PC-3 (cell line): ENCODE measurements around the gene EYS. TPM values are rescaled to one million over a fixed set of nuclear protein-coding genes. Genes with fewer than 3 reads are reported as not detected.

Experiments
- ATAC-seq: fragments of 200-7000 bp; cut with Tn5 transposase; 2 replicates; pipeline ENCODE4 v1.9.1; 2020; ENCODE audit warnings: mild to moderate bottlenecking, moderate library complexity
- BruUV-seq: library from RNA; stranded (reverse); fragments of 400-500 nt; replicated peaks from 2 replicates; lab custom pipeline; 2021; lab: Mats Ljungman, UMichigan
- CTCF ChIA-PET: fragments of 300-600 bp; sonication (Branson Sonifier 250); formaldehyde crosslinking; loops from one replicate; lab custom pipeline; 2022; ENCODE audit warnings: antibody characterized with exemption; lab: Charles Lee
- POLR2A ChIA-PET: fragments of 300-600 bp; sonication (Branson Sonifier 250); formaldehyde crosslinking; loops from one replicate; lab custom pipeline; 2022; ENCODE audit warnings: antibody characterized with exemption; ENCODE audit not compliant: unreplicated experiment; lab: Charles Lee
- DNase-seq: peaks from one replicate; pipeline ENCODE4 v3.0.0-alpha.2; 2015
- H2AFZ ChIP-seq: fragments of 300-600 bp; sonication (generic); 2 replicates; pipeline ENCODE4 v1.6.0; 2016; ENCODE audit warnings: antibody characterized with exemption, low read length
- H3F3A ChIP-seq: fragments of 300-600 bp; sonication (generic); one replicate; pipeline ENCODE4 v1.6.0; 2017; ENCODE audit warnings: antibody characterized with exemption, low read length, control low read depth, mild to moderate bottlenecking; ENCODE audit not compliant: unreplicated experiment
- H3K27ac ChIP-seq: fragments of 300-600 bp; sonication (generic); 2 replicates; pipeline ENCODE4 v1.5.1; 2016; ENCODE audit warnings: mild to moderate bottlenecking, low read length
- H3K27me3 ChIP-seq: fragments of 300-600 bp; sonication (generic); 2 replicates; pipeline ENCODE4 v1.6.1; 2016; ENCODE audit warnings: low read length, mixed read lengths
- H3K36me3 ChIP-seq: fragments of 300-600 bp; sonication (generic); 2 replicates; pipeline ENCODE4 v1.6.1; 2016; ENCODE audit warnings: low read depth, mixed run types, low read length, mixed read lengths
- H3K4me1 ChIP-seq: fragments of 300-600 bp; sonication (generic); 2 replicates; pipeline ENCODE4 v1.5.1; 2016; ENCODE audit warnings: low read length; ENCODE audit not compliant: insufficient read depth
- H3K4me2 ChIP-seq: fragments of 300-600 bp; sonication (generic); 2 replicates; pipeline ENCODE4 v1.6.0; 2016; ENCODE audit warnings: low read length
- H3K4me3 ChIP-seq: fragments of 300-600 bp; sonication (generic); 2 replicates; pipeline ENCODE4 v1.5.1; 2016; ENCODE audit warnings: mild to moderate bottlenecking, low read length, mixed read lengths
- H3K79me2 ChIP-seq: fragments of 300-600 bp; sonication (generic); 2 replicates; pipeline ENCODE4 v1.6.1; 2017; ENCODE audit warnings: low read length, mixed read lengths
- H3K9ac ChIP-seq: fragments of 300-600 bp; sonication (generic); 2 replicates; pipeline ENCODE4 v1.6.0; 2016; ENCODE audit warnings: mild to moderate bottlenecking, low read length
- H3K9me2 ChIP-seq: fragments of 300-600 bp; sonication (generic); replicated peaks from 2 replicates; pipeline ENCODE4 v1.6.1; 2016; ENCODE audit warnings: mixed run types, low read length, mixed read lengths
- H3K9me3 ChIP-seq: fragments of 300-600 bp; sonication (generic); 2 replicates; pipeline ENCODE4 v1.6.1; 2016; ENCODE audit warnings: low read length, mixed read lengths
- H4K20me1 ChIP-seq: fragments of 300-600 bp; sonication (generic); 2 replicates; pipeline ENCODE4 v1.6.1; 2016; ENCODE audit warnings: low read length, mixed read lengths
- EZH2 ChIP-seq: fragments of 300-600 bp; sonication (generic); IDR thresholded peaks from one replicate; pipeline ENCODE4 v1.6.1; 2017; ENCODE audit warnings: antibody characterized with exemption, mild to moderate bottlenecking, low read length; ENCODE audit not compliant: unreplicated experiment
- EZH2phosphoT487 ChIP-seq: fragments of 300-600 bp; sonication (generic); IDR thresholded peaks from 2 replicates; pipeline ENCODE4 v1.6.1; 2018; ENCODE audit warnings: mild to moderate bottlenecking, antibody characterized with exemption, low read length, borderline replicate concordance
- intact Hi-C: fragments of 100-400 bp; cut with micrococcal nuclease; formaldehyde crosslinking; loops from 2 replicates; pipeline ENCODE4 v1.9.0; 2023
- total RNA-seq: library from RNA; depleted of rRNA; stranded (reverse); fragments of >200 nt; gene quantifications from 2 replicates; pipeline ENCODE4 v1.2.3, GENCODE V29; 2014
- TF ChIP-seq, protein P1 (sequence below): fragments of 300-600 bp; sonication (generic); conservative IDR thresholded peaks from 2 replicates; pipeline ENCODE4 v1.5.1; 2017; ENCODE audit warnings: antibody characterized with exemption, low read depth, mild to moderate bottlenecking, low read length

EYS gene
- total RNA-seq, 1 experiment from 2014 or later: 0.07 TPM

DNA sequence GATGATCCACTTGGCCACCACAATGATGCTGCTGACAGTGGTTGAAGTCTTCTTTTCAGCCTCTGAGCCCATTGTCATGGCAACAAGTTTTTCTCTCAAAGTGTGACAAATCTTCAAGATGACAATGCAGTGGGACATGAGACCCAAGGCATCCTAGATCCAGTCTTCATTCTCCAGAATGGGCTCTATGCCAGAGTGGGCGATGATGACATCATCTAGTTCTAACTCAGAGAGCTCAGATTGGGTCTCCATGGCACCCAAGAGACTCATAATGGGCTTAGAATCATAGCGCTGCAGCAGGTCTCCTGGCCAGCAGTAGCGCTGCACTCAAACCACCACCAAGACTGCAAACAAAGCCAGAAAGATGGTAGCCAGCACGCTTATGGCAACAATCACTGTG is 973.6 kb downstream of the EYS start:
- CTCF ChIA-PET: interaction anchor here (1.1 kb wide), 1 partner anchor 721 kb away, joined by 3 read pairs; no protein-coding TSS in a partner anchor
- no peaks in the 10 kb centered on the region for H4K20me1 ChIP-seq
- BruUV-seq: no TSS peak
- no peaks in the 10 kb centered on the region for H3K9me3 ChIP-seq
- no peaks in the 10 kb centered on the region for H3K36me3 ChIP-seq
- H3F3A ChIP-seq: no peaks in the 10 kb centered on the region
- H3K4me1 ChIP-seq: 0 out of 2 replicates have a peak, but pooled peaks cover 3% of the 10 kb centered on the region
- H3K27me3 ChIP-seq: no peaks in the 10 kb centered on the region
- no peak for DNase-seq
- H3K27ac ChIP-seq: no peak overlapping the region
- no peak overlapping the region for H3K4me3 ChIP-seq
- H3K9ac ChIP-seq: no peak overlapping the region
- no peak for ATAC-seq
- no peaks in the 10 kb centered on the region for H3K9me2 ChIP-seq
- no peak overlapping the region for H2AFZ ChIP-seq
- POLR2A ChIA-PET: no interaction called here
- intact Hi-C loops: loop anchor here (2.0 to 10.0 kb wide), 3 partner anchors 261 to 719 kb away; no protein-coding TSS in a partner anchor
- TF ChIP-seq EZH2phosphoT487 (no peak), EZH2 (no peak)
- TF ChIP-seq, protein P1, sequence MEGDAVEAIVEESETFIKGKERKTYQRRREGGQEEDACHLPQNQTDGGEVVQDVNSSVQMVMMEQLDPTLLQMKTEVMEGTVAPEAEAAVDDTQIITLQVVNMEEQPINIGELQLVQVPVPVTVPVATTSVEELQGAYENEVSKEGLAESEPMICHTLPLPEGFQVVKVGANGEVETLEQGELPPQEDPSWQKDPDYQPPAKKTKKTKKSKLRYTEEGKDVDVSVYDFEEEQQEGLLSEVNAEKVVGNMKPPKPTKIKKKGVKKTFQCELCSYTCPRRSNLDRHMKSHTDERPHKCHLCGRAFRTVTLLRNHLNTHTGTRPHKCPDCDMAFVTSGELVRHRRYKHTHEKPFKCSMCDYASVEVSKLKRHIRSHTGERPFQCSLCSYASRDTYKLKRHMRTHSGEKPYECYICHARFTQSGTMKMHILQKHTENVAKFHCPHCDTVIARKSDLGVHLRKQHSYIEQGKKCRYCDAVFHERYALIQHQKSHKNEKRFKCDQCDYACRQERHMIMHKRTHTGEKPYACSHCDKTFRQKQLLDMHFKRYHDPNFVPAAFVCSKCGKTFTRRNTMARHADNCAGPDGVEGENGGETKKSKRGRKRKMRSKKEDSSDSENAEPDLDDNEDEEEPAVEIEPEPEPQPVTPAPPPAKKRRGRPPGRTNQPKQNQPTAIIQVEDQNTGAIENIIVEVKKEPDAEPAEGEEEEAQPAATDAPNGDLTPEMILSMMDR: no peak
- no peaks in the 10 kb centered on the region for H3K79me2 ChIP-seq
- no peak overlapping the region for H3K4me2 ChIP-seq

DNA sequence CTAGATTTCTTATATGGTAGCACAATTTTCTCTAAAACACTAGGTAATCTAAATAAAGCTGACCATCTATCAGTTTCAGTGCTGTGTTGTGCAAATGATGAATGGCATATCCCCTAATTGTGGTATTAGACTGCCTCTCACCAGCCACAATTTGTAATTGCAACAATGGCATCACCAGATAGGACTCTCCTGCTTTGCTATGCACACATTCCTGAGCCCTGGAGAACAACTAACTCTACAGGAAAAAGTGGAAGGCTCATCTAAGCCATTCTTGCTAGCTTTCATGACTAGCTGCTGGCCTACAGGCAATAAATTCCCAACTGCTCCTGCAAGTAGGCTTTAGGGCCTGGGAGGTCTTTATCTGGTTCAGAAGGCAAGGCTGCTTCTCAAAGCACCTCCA is 974.1 kb downstream of the EYS start:
- no peak overlapping the region for H2AFZ ChIP-seq
- no peaks in the 10 kb centered on the region for H3K79me2 ChIP-seq
- peak; percentile 53 for DNase-seq
- POLR2A ChIA-PET: no interaction called here
- H3K36me3 ChIP-seq: no peaks in the 10 kb centered on the region
- H3K27ac ChIP-seq: no peak overlapping the region
- H3K4me3 ChIP-seq: no peak overlapping the region
- H3K4me1 ChIP-seq: 0 out of 2 replicates have a peak, but pooled peaks cover 3% of the 10 kb centered on the region
- no peaks in the 10 kb centered on the region for H3K9me2 ChIP-seq
- no peaks in the 10 kb centered on the region for H4K20me1 ChIP-seq
- CTCF ChIA-PET: no interaction called here
- ATAC-seq: peak; percentile 61
- no TSS peak for BruUV-seq
- H3K27me3 ChIP-seq: no peaks in the 10 kb centered on the region
- intact Hi-C loops: loop anchor here (2.0 to 10.0 kb wide), 3 partner anchors 261 to 718 kb away; no protein-coding TSS in a partner anchor
- H3F3A ChIP-seq: no peaks in the 10 kb centered on the region
- no peaks in the 10 kb centered on the region for H3K9me3 ChIP-seq
- no peak overlapping the region for H3K9ac ChIP-seq
- no peak for TF ChIP-seq EZH2
- TF ChIP-seq, protein P1: peak; percentile 67
- H3K4me2 ChIP-seq: no peak overlapping the region

DNA sequence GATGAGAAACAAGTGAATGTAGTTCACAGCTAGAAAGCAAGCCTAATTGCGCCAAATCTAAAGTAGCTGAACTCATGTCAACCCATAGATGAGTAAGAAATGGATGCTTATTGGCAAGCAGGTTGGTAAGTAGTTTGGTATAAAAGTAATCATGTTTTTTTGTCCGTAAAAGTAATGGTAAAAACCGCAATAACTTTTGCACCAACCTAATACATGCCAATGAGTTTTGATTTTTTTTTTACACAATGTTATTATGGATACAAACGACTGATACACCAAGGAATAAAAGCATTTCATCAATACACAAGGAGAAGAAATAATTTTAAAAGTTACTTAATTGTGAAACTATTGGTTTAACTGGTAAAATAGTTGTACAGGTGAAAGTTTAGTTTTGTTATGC is 977.5 kb downstream of the EYS start:
- no peaks in the 10 kb centered on the region for H3K9me2 ChIP-seq
- POLR2A ChIA-PET: no interaction called here
- BruUV-seq: no TSS peak
- no peak overlapping the region for H3K4me2 ChIP-seq
- intact Hi-C loops: no loop called here
- CTCF ChIA-PET: no interaction called here
- no peak overlapping the region for H3K9ac ChIP-seq
- DNase-seq: no peak
- no peak for TF ChIP-seq EZH2phosphoT487
- TF ChIP-seq, protein P1: no peak
- TF ChIP-seq EZH2: no peak
- H3F3A ChIP-seq: no peaks in the 10 kb centered on the region
- no peaks in the 10 kb centered on the region for H3K4me1 ChIP-seq
- no peaks in the 10 kb centered on the region for H3K79me2 ChIP-seq
- no peak for ATAC-seq
- no peaks in the 10 kb centered on the region for H3K9me3 ChIP-seq
- no peak overlapping the region for H3K27ac ChIP-seq
- no peaks in the 10 kb centered on the region for H3K36me3 ChIP-seq
- no peaks in the 10 kb centered on the region for H3K27me3 ChIP-seq
- H3K4me3 ChIP-seq: no peak overlapping the region
- H2AFZ ChIP-seq: no peak overlapping the region
- H4K20me1 ChIP-seq: no peaks in the 10 kb centered on the region
